Cardiac fibroblast (primary cell): ENCODE data around the gene HMOX2.

Experiments used
- DNase-seq, 2 donors: peaks; one replicate each; pipeline versions ENCODE4 v3.0.0 to v3.0.0-alpha.2; 2010; ENCODE audit warnings: low read depth in 2 of 2
- H3K4me3 ChIP-seq, 2 donors: replicated peaks in 1 of 2; 1 replicate in 1 of 2; 2 replicates in 1 of 2; pipeline ENCODE4 v1.5.1; 2011; ENCODE audit warnings: low read depth in 2 of 2, low read length in 2 of 2, mild to moderate bottlenecking in 2 of 2, moderate library complexity in 1 of 2
- CTCF ChIP-seq: IDR thresholded peaks from one replicate; pipeline ENCODE4 v1.5.1; 2011; ENCODE audit warnings: low read depth, mild to moderate bottlenecking, low read length, inconsistent platforms

HMOX2 gene

GRCh38 chr16:4475880-4476788, at the start of gene HMOX2:
HMOX2 (plus strand) TSS chr16:4476398; CDS start chr16:4505525, 29,127 bp downstream.
- peak; percentile 91 to 93 for DNase-seq
- no peak for TF ChIP-seq CTCF
- H3K4me3 ChIP-seq, result peak within 1 kb of the TSS; percentile 92 to 94

GRCh38 chr16:4426722-4427372, 49.4 kb upstream of the HMOX2 start:
- TF ChIP-seq CTCF, result no peak
- no peak for DNase-seq
- H3K4me3 ChIP-seq, result peak overlapping the region; percentile 78 to 93

- no peak overlapping the region for H3K4me3 ChIP-seq
- no peak for TF ChIP-seq CTCF
- no peak for DNase-seq
Observed at GRCh38 chr16:4428500-4428899, 47.7 kb upstream of the HMOX2 start.

- no peak overlapping the region for H3K4me3 ChIP-seq
- no peak for TF ChIP-seq CTCF
Observed at GRCh38 chr16:4431023-4431422, 45.2 kb upstream of the HMOX2 start.

GRCh38 chr16:4433228-4433627, 43.0 kb upstream of the HMOX2 start:
- no peak overlapping the region for H3K4me3 ChIP-seq
- TF ChIP-seq CTCF, result no peak
- DNase-seq, result no peak

More at GRCh38 chr16:4431023-4431422, 45.2 kb upstream of the HMOX2 start:
- no peak for DNase-seq

- TF ChIP-seq CTCF, result no peak
- no peak overlapping the region for H3K4me3 ChIP-seq
- DNase-seq, result no peak
Observed at GRCh38 chr16:4433914-4434787, 42.0 kb upstream of the HMOX2 start.
